HL-60 (cell line): ENCODE results near the gene PROZ.

Experiments used
- GABPA ChIP-seq: IDR thresholded peaks from 2 replicates; pipeline ENCODE4 v1.6.1; 2012; ENCODE audit warnings: low read depth
- POLR2AphosphoS5 ChIP-seq: IDR thresholded peaks from 2 replicates; pipeline ENCODE4 v1.6.1; 2012; ENCODE audit warnings: low read depth
- TF ChIP-seq, protein P1 (sequence below): IDR thresholded peaks from one replicate; pipeline ENCODE4 v1.5.1; 2011; ENCODE audit warnings: low read length, control low read depth, inconsistent platforms; ENCODE audit not compliant: insufficient read depth
- TF ChIP-seq, protein P2 (sequence below): IDR thresholded peaks from 2 replicates; pipeline ENCODE4 v1.6.1; 2012; ENCODE audit warnings: low read depth; ENCODE audit not compliant: insufficient replicate concordance

DNA sequence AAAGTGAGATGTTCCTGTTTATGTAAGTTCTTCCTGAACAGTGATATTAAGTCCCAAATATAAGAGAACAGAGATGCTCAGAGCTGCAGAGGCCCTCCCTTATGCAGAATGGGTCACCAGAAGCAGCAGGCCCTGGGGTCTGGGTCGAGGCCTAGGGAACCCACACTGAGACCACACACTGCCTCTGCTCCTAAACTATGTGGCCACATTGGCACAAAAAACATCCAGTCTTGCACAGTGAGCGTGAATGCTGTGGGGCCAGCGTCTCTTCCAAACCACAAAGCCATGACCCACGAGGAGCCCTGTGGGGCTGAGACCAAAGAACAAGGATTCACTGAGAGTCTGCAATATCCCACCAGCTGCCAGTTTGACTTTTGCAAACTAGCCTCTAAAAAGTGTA, 23.6 kb downstream of the PROZ start:
- TF ChIP-seq, protein P1, sequence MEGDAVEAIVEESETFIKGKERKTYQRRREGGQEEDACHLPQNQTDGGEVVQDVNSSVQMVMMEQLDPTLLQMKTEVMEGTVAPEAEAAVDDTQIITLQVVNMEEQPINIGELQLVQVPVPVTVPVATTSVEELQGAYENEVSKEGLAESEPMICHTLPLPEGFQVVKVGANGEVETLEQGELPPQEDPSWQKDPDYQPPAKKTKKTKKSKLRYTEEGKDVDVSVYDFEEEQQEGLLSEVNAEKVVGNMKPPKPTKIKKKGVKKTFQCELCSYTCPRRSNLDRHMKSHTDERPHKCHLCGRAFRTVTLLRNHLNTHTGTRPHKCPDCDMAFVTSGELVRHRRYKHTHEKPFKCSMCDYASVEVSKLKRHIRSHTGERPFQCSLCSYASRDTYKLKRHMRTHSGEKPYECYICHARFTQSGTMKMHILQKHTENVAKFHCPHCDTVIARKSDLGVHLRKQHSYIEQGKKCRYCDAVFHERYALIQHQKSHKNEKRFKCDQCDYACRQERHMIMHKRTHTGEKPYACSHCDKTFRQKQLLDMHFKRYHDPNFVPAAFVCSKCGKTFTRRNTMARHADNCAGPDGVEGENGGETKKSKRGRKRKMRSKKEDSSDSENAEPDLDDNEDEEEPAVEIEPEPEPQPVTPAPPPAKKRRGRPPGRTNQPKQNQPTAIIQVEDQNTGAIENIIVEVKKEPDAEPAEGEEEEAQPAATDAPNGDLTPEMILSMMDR = no peak
- no peak for TF ChIP-seq POLR2AphosphoS5
- TF ChIP-seq, protein P2, sequence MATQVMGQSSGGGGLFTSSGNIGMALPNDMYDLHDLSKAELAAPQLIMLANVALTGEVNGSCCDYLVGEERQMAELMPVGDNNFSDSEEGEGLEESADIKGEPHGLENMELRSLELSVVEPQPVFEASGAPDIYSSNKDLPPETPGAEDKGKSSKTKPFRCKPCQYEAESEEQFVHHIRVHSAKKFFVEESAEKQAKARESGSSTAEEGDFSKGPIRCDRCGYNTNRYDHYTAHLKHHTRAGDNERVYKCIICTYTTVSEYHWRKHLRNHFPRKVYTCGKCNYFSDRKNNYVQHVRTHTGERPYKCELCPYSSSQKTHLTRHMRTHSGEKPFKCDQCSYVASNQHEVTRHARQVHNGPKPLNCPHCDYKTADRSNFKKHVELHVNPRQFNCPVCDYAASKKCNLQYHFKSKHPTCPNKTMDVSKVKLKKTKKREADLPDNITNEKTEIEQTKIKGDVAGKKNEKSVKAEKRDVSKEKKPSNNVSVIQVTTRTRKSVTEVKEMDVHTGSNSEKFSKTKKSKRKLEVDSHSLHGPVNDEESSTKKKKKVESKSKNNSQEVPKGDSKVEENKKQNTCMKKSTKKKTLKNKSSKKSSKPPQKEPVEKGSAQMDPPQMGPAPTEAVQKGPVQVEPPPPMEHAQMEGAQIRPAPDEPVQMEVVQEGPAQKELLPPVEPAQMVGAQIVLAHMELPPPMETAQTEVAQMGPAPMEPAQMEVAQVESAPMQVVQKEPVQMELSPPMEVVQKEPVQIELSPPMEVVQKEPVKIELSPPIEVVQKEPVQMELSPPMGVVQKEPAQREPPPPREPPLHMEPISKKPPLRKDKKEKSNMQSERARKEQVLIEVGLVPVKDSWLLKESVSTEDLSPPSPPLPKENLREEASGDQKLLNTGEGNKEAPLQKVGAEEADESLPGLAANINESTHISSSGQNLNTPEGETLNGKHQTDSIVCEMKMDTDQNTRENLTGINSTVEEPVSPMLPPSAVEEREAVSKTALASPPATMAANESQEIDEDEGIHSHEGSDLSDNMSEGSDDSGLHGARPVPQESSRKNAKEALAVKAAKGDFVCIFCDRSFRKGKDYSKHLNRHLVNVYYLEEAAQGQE = no peak
- TF ChIP-seq GABPA = no peak
